Right lobe of liver (tissue), 4 donors: ENCODE data around the gene CDKL1.

ENCODE experiments used
- POLR2A ChIP-seq: fragments of 450-650 bp; IDR thresholded peaks from one replicate; pipeline ENCODE4 v1.6.1; 2017; ENCODE audit warnings: antibody characterized with exemption, mild to moderate bottlenecking
- TF ChIP-seq, protein P1 (sequence below), 4 donors: fragments of 200-600 bp in 3 of 4; fragments of 450-650 bp in 1 of 4; IDR thresholded peaks; one replicate each; pipeline versions ENCODE4 v1.5.1 to v1.8.0; 2016 to 2022; ENCODE audit warnings: antibody characterized with exemption in 4 of 4, mild to moderate bottlenecking in 2 of 4
- donor health status: DM: no; HTN: no; CAD: no.
- donor health status: DM: no; HTN: no; CAD: no.
- donor health status: DM: no; HTN: yes; CAD: no.

DNA sequence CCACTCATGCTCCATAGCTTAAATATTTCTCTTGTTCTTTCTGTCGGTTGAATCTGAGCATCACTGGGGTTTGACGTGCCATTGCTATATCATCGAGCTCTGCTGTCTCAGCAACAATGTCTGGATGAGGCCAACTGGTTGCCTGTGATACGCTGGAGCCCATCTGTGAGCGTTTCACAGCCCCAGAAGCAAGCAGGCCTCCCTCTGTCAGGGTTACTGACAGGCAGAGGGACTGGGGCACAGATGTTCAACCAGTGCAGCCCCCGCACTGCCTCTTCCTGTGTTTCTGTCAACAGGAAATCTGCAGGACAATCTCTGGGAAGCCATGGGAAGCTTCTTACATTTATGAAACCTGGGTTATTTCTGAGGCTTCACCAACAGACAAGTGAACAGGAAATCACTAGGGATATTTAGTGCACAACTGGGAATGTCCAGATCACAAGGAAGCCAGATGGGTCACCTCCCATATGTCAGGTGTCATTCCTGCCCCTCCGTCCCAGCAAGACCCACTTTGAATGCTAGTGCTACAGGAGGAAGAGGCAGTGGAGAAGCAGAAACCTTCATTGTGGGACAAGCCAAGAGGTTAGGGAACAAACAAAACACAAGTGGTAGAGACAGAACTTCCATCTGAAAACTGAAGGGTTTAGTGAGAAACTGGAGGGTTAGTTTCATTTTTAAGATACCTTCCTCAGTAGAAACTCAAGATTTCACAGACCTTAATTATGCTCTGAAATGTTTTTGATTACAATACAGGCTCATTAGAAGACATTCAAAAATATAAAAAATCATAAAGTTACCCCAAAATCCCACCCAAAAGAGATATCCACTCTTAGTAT lies 60.5 kb downstream of the CDKL1 start:
- TF ChIP-seq POLR2A = no peak
- TF ChIP-seq, protein P1, sequence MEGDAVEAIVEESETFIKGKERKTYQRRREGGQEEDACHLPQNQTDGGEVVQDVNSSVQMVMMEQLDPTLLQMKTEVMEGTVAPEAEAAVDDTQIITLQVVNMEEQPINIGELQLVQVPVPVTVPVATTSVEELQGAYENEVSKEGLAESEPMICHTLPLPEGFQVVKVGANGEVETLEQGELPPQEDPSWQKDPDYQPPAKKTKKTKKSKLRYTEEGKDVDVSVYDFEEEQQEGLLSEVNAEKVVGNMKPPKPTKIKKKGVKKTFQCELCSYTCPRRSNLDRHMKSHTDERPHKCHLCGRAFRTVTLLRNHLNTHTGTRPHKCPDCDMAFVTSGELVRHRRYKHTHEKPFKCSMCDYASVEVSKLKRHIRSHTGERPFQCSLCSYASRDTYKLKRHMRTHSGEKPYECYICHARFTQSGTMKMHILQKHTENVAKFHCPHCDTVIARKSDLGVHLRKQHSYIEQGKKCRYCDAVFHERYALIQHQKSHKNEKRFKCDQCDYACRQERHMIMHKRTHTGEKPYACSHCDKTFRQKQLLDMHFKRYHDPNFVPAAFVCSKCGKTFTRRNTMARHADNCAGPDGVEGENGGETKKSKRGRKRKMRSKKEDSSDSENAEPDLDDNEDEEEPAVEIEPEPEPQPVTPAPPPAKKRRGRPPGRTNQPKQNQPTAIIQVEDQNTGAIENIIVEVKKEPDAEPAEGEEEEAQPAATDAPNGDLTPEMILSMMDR (IDR thresholded peaks at IDR 0.05) = no peak
